K562 (cell line): ENCODE results near the gene RHEB. TPM values are rescaled to one million over a fixed set of nuclear protein-coding genes. Genes with fewer than 3 reads are reported as not detected.

Experiments used
- ATAC-seq: fragments of 200-7000 bp; cut with Tn5 transposase; 3 replicates; pipeline ENCODE4 v1.9.1; 2020; ENCODE audit warnings: moderate library complexity
- BruUV-seq: library from RNA; stranded (reverse); fragments of 400-500 nt; replicated peaks from 2 replicates; lab custom pipeline; 2021; lab: Mats Ljungman, UMichigan
- CTCF ChIA-PET: fragments of 300-600 bp; formaldehyde crosslinking; extraction: SDS; loops from one replicate; lab custom pipeline; 2021; ENCODE audit warnings: low intra/inter-chr PET ratio; lab: Yijun Ruan, JAX
- POLR2A ChIA-PET: fragments of 300-600, 350-650 bp; sonication (Branson Sonifier 250); formaldehyde crosslinking; extraction: SDS; loops from one replicate; lab custom pipeline; 2021; ENCODE audit warnings: antibody characterized with exemption, inconsistent platforms; lab: Yijun Ruan, JAX
- DNase-seq, 4 experiments: peaks; one replicate each; pipeline versions ENCODE4 v3.0.0 to v3.0.0-alpha.2; 2011 to 2018; ENCODE audit warnings: low spot score in 3 of 4, mixed read lengths in 3 of 4; ENCODE audit errors: extremely low read depth in 1 of 4
- FAIRE-seq: peaks from 2 replicates; lab custom pipeline; 2011; peaks lifted over from hg19 to GRCh38; lab: Jason Lieb, UNC
- H2AFZ ChIP-seq: 2 replicates; pipeline ENCODE4 v1.6.0; 2011; ENCODE audit warnings: low read depth, low read length, control low read depth, inconsistent platforms
- H3K27ac ChIP-seq: fragments of 200-600 bp; 3 replicates; pipeline ENCODE4 v1.8.0; 2011; ENCODE audit warnings: low read depth, mild to moderate bottlenecking, control low read depth, inconsistent platforms, low read length, moderate library complexity, mixed read lengths; ENCODE audit errors: extremely low read depth
- H3K27me3 ChIP-seq, 2 experiments: fragments of 300-600 bp in 1 of 2; 2 replicates in 1 of 2; 3 replicates in 1 of 2; pipeline versions ENCODE4 v1.6.0 to v1.8.0; 2011; ENCODE audit warnings: inconsistent platforms in 2 of 2, low read length in 2 of 2, mild to moderate bottlenecking in 1 of 2, mixed read lengths in 1 of 2, moderate library complexity in 1 of 2; ENCODE audit not compliant: control insufficient read depth in 2 of 2, insufficient read depth in 2 of 2
- H3K36me3 ChIP-seq: fragments of 300-600 bp; 3 replicates; pipeline ENCODE4 v1.8.0; 2011; ENCODE audit warnings: mild to moderate bottlenecking, low read length, inconsistent platforms; ENCODE audit not compliant: control insufficient read depth, insufficient read depth
- H3K4me1 ChIP-seq, 2 experiments: fragments of 200-600 bp in 1 of 2; replicated peaks in 1 of 2; 2 replicates in 1 of 2; 3 replicates in 1 of 2; pipeline versions ENCODE4 v1.5.1 to v1.8.0; 2011; ENCODE audit warnings: inconsistent platforms in 2 of 2, low read length in 2 of 2, mild to moderate bottlenecking in 1 of 2, mixed read lengths in 1 of 2, moderate library complexity in 1 of 2; ENCODE audit not compliant: control insufficient read depth in 2 of 2, insufficient read depth in 2 of 2
- H3K4me2 ChIP-seq: 2 replicates; pipeline ENCODE4 v1.6.1; 2011; ENCODE audit warnings: low read length, control low read depth, inconsistent platforms, mixed read lengths; ENCODE audit not compliant: insufficient read depth
- H3K4me3 ChIP-seq: fragments of 200-600 bp; sonication (generic), shearing (Covaris generic); 2 replicates; pipeline ENCODE4 v1.5.1; 2016; ENCODE audit warnings: control low read depth, inconsistent platforms
- H3K79me2 ChIP-seq: fragments of 200-600 bp; 3 replicates; pipeline ENCODE4 v1.8.0; 2011; ENCODE audit warnings: low read length, inconsistent platforms; ENCODE audit not compliant: control insufficient read depth, insufficient read depth
- H3K9ac ChIP-seq, 2 experiments: 2 replicates each; pipeline versions ENCODE4 v1.6.0 to v1.6.1; 2011; ENCODE audit warnings: low read depth in 2 of 2, low read length in 2 of 2, control low read depth in 1 of 2, inconsistent platforms in 1 of 2, mild to moderate bottlenecking in 1 of 2, mixed read lengths in 1 of 2; ENCODE audit not compliant: insufficient read depth in 1 of 2
- H3K9me1 ChIP-seq: one replicate; pipeline ENCODE4 v1.6.0; 2011; ENCODE audit warnings: inconsistent platforms, mild to moderate bottlenecking, low read length, moderate library complexity; ENCODE audit not compliant: control insufficient read depth, insufficient read depth
- H3K9me3 ChIP-seq: replicated peaks from 2 replicates; pipeline ENCODE4 v1.5.1; 2011; ENCODE audit warnings: low read depth, low read length, inconsistent platforms; ENCODE audit not compliant: control insufficient read depth, insufficient read depth
- H4K20me1 ChIP-seq: replicated peaks from 2 replicates; pipeline ENCODE4 v1.6.1; 2011; ENCODE audit warnings: low read length, inconsistent platforms, mixed read lengths; ENCODE audit not compliant: control insufficient read depth, insufficient read depth
- GATA2 ChIP-seq: sonication (generic); formaldehyde crosslinking; IDR thresholded peaks from 2 replicates; pipeline ENCODE4 v1.4.0; 2020; ENCODE audit warnings: mild to moderate bottlenecking, missing genetic modification reagents
- HMG20B ChIP-seq: fragments of 250-450 bp; sonication (Bioruptor Pico); IDR thresholded peaks from 2 replicates; pipeline ENCODE4 v1.5.0; 2021; ENCODE audit warnings: mild to moderate bottlenecking
- MTA1 ChIP-seq: fragments of 450-650 bp; IDR thresholded peaks from 2 replicates; pipeline ENCODE4 v1.6.1; 2017; ENCODE audit warnings: borderline replicate concordance
- NELFE ChIP-seq: IDR thresholded peaks from 2 replicates; pipeline ENCODE4 v1.6.1; 2011; ENCODE audit warnings: mild to moderate bottlenecking; ENCODE audit not compliant: insufficient read depth, insufficient read length
- SMAD3 ChIP-seq: fragments of 450-650 bp; formaldehyde crosslinking; conservative IDR thresholded peaks from 2 replicates; pipeline ENCODE4 v1.4.0; 2020; ENCODE audit warnings: mild to moderate bottlenecking
- SP1 ChIP-seq: sonication (generic); formaldehyde crosslinking; IDR thresholded peaks from 2 replicates; pipeline ENCODE4 v1.8.1; 2022; ENCODE audit warnings: mild to moderate bottlenecking, missing genetic modification reagents
- TGIF2 ChIP-seq: sonication (generic); formaldehyde crosslinking; IDR thresholded peaks from 2 replicates; pipeline ENCODE4 v1.8.1; 2022; ENCODE audit warnings: mild to moderate bottlenecking, missing genetic modification reagents, moderate library complexity
- U2AF1 ChIP-seq: fragments of 200-400 bp; formaldehyde crosslinking; optimal IDR thresholded peaks from 2 replicates; pipeline ENCODE3; 2017; ENCODE audit warnings: mild to moderate bottlenecking, low read depth, low read length, moderate library complexity
- ZEB2 ChIP-seq: fragments of 450-650 bp; IDR thresholded peaks from 2 replicates; pipeline ENCODE4 v1.6.1; 2016
- ZNF146 ChIP-seq: IDR thresholded peaks from one replicate; pipeline ENCODE4 v1.6.1; 2018; ENCODE audit warnings: missing compliant biosample characterization; ENCODE audit not compliant: unreplicated experiment
- ZNF212 ChIP-seq: fragments of 450-650 bp; formaldehyde crosslinking; IDR thresholded peaks from 2 replicates; pipeline ENCODE4 v1.4.0; 2020; ENCODE audit warnings: mild to moderate bottlenecking
- ZNF311 ChIP-seq: fragments of 250-450 bp; sonication (Bioruptor Pico); IDR thresholded peaks from 2 replicates; pipeline ENCODE4 v1.4.0; 2020; ENCODE audit warnings: mild to moderate bottlenecking, moderate library complexity
- ZNF316 ChIP-seq: fragments of 450-650 bp; IDR thresholded peaks from 2 replicates; pipeline ENCODE4 v1.6.1; 2016
- ZNF764 ChIP-seq: fragments of 250-450 bp; sonication (Bioruptor Pico); IDR thresholded peaks from 2 replicates; pipeline ENCODE4 v1.4.0; 2020; ENCODE audit warnings: low read depth, mild to moderate bottlenecking, moderate library complexity
- WGBS: fragments of 100-300 bp; shearing (Covaris generic); methylation state at CpG from one replicate; pipeline ENCODE4 v1.1.6; 2016; ENCODE audit warnings: low coverage, mixed read lengths; ENCODE audit not compliant: insufficient coverage; ENCODE audit errors: missing lambda C conversion rate; 5-methylcytosine and 5-hydroxymethylcytosine counted together
- in situ Hi-C: fragments of 300-500 bp; cut with MboI; formaldehyde crosslinking; loops from 4 replicates; pipeline ENCODE4 v1.15.0; 2018; ENCODE audit warnings: inconsistent platforms, mixed read lengths
- intact Hi-C: fragments of 100-400 bp; cut with micrococcal nuclease; formaldehyde crosslinking; loops from 2 replicates; pipeline ENCODE4 v1.14.2; 2022
- polyA plus RNA-seq, 8 experiments: library from polyadenylated mRNA; depleted of rRNA in 4 of 8; stranded (reverse) in 5 of 8; unstranded in 3 of 8; fragments of >200 nt; fragmentation: Nextera tagmentation in 2 of 8; fragmentation: Illumina TruSeq in 1 of 8; extraction: Ambion mirVana in 2 of 8; extraction: Trizol in 1 of 8; gene quantifications; 2 replicates each; pipeline versions ENCODE4 v1.2.1 to v1.2.3, GENCODE V29; 2011 to 2014; ENCODE audit warnings: inconsistent platforms in 1 of 8, missing spikeins in 1 of 8
- total RNA-seq, 7 experiments: library from RNA; depleted of rRNA in 6 of 7; stranded (reverse); fragments of >200 nt in 6 of 7; fragmentation: Illumina TruSeq in 2 of 7; extraction: Trizol in 2 of 7; gene quantifications; 2 replicates each; pipeline versions ENCODE4 v1.2.1 to v1.2.3, GENCODE V29; 2011 to 2021; ENCODE audit warnings: low replicate concordance in 1 of 7
- TF ChIP-seq, protein P1 (sequence below): IDR thresholded peaks from 2 replicates; pipeline ENCODE4 v1.6.1; 2011; ENCODE audit not compliant: insufficient read length; ENCODE audit errors: extremely low read depth
- TF ChIP-seq, protein P2 (sequence below): conservative IDR thresholded peaks from 2 replicates; pipeline ENCODE4 v1.6.1; 2011; ENCODE audit warnings: low read depth, mild to moderate bottlenecking, low read length; ENCODE audit not compliant: control insufficient read depth
- TF ChIP-seq, protein P3 (sequence below): fragments of 450-650 bp; IDR thresholded peaks from 2 replicates; pipeline ENCODE4 v1.6.1; 2018; ENCODE audit not compliant: partially characterized antibody

The RHEB gene
- total and polyA plus RNA-seq, 9 of the 15 experiments (the other 6 are each of a cell fraction or from before 2014, with no cell fraction given), result 28.5 to 249 (median 182) TPM

DNA sequence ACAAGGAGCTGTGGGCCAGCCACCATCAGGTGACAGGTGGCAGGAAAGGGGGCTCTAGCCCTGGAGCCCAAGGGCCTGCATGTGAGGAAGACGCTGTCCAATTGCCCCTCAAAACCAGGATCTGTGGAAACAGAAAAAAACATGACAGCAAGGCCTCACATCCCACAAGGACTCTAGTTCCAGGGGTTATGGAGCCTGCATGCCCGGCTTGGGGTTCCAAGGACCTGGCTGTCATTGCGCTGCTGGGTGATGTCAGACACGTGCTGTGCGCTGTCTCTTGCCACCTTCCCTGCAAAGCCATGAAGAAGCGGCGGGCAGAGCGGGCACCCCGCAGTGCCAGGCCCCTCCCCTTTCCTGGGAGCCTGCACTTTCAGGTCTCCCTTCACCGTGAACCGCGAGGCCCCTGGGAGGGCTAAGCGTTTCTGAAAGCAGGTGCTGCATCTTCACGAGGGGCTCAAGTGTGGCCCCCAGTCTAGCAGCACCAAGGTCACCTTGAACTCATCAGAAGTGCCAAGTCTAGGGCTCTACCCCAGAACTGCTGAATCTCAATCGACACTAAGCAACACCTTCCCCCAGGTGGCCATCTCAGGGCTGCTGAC is 64.7 kb downstream of the RHEB start (continued):
- TF ChIP-seq TGIF2 (no peak), NELFE (no peak), ZNF212 (CRISPR knock-in tag) (no peak)
- TF ChIP-seq, protein P1, sequence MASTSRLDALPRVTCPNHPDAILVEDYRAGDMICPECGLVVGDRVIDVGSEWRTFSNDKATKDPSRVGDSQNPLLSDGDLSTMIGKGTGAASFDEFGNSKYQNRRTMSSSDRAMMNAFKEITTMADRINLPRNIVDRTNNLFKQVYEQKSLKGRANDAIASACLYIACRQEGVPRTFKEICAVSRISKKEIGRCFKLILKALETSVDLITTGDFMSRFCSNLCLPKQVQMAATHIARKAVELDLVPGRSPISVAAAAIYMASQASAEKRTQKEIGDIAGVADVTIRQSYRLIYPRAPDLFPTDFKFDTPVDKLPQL, result no peak
- TF ChIP-seq, protein P2, sequence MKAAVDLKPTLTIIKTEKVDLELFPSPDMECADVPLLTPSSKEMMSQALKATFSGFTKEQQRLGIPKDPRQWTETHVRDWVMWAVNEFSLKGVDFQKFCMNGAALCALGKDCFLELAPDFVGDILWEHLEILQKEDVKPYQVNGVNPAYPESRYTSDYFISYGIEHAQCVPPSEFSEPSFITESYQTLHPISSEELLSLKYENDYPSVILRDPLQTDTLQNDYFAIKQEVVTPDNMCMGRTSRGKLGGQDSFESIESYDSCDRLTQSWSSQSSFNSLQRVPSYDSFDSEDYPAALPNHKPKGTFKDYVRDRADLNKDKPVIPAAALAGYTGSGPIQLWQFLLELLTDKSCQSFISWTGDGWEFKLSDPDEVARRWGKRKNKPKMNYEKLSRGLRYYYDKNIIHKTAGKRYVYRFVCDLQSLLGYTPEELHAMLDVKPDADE, result no peak

DNA sequence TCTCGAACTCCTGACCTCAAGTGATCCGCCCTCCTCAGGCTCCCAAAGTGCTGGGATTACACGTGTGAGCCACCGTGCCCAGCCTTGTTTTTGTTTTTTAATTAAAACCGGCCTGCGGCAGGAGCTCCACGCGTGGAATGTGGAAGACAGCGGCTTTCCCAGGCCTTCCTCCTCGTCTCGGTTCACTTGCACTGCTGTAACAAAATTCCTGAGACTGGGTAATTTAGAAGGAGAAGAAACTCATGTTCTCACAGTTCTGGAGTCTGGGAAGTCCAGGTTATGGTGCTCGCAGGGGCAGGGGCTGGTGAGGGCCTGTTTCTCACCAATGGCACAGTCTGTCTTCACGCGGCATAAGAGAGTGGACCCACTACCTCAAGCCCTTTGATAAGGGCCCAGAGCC is 65.4 kb downstream of the RHEB start:
- H3K4me2 ChIP-seq, result no peak overlapping the region
- ChIA-PET CTCF (no interaction called here), POLR2A (interaction anchor here (1.6 kb wide), 1 partner anchor 55 kb away, joined by 3 read pairs; no protein-coding TSS in a partner anchor)
- no peak for FAIRE-seq
- ATAC-seq, result no peak
- no peak overlapping the region for H3K27ac ChIP-seq
- H3K9me1 ChIP-seq, result no peaks in the 10 kb centered on the region
- H3K9me3 ChIP-seq, result no peaks in the 10 kb centered on the region
- no TSS peak for BruUV-seq
- peaks cover 6% of the 10 kb centered on the region; the same call in 1 of the 2 replicates for H4K20me1 ChIP-seq
- no peaks in the 10 kb centered on the region for H3K79me2 ChIP-seq
- DNase-seq, result no peak
- intact Hi-C loops, result loop anchor here (5.0 kb wide), 1 partner anchor 303 kb away; no protein-coding TSS in a partner anchor
- no peak overlapping the region for H2AFZ ChIP-seq
- peaks cover 68 to 86% of the 10 kb centered on the region in 2 experiments for H3K27me3 ChIP-seq
- H3K9ac ChIP-seq, result 0 out of 4 replicates have a peak overlapping the region, but pooled peaks of 1 of the 2 experiments have one; percentile 4
- H3K4me3 ChIP-seq, result no peak overlapping the region
- H3K4me1 ChIP-seq, result peaks cover 0 to 18% of the 10 kb centered on the region in 2 experiments; a peak in 1 of 5 replicates
- 42% methylated on average over 14 of the region's 14 CpGs for WGBS
- in situ Hi-C loops, result no loop called here
- H3K36me3 ChIP-seq, result no peaks in the 10 kb centered on the region
- TF ChIP-seq, protein P3, sequence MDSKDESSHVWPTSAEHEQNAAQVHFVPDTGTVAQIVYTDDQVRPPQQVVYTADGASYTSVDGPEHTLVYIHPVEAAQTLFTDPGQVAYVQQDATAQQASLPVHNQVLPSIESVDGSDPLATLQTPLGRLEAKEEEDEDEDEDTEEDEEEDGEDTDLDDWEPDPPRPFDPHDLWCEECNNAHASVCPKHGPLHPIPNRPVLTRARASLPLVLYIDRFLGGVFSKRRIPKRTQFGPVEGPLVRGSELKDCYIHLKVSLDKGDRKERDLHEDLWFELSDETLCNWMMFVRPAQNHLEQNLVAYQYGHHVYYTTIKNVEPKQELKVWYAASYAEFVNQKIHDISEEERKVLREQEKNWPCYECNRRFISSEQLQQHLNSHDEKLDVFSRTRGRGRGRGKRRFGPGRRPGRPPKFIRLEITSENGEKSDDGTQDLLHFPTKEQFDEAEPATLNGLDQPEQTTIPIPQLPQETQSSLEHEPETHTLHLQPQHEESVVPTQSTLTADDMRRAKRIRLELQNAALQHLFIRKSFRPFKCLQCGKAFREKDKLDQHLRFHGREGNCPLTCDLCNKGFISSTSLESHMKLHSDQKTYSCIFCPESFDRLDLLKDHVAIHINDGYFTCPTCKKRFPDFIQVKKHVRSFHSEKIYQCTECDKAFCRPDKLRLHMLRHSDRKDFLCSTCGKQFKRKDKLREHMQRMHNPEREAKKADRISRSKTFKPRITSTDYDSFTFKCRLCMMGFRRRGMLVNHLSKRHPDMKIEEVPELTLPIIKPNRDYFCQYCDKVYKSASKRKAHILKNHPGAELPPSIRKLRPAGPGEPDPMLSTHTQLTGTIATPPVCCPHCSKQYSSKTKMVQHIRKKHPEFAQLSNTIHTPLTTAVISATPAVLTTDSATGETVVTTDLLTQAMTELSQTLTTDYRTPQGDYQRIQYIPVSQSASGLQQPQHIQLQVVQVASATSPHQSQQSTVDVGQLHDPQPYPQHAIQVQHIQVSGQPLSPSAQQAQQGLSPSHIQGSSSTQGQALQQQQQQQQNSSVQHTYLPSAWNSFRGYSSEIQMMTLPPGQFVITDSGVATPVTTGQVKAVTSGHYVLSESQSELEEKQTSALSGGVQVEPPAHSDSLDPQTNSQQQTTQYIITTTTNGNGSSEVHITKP, result no peak
- TF ChIP-seq ZNF316 (no peak), ZNF311 (CRISPR knock-in tag) (no peak), MTA1 (no peak), U2AF1 (no peak), HMG20B (CRISPR knock-in tag) (no peak), SP1 (no peak), ZEB2 (no peak), NELFE (no peak), ZNF146 (CRISPR knock-in tag) (no peak), GATA2 (CRISPR knock-in tag) (no peak), ZNF764 (CRISPR knock-in tag) (no peak), SMAD3 (CRISPR knock-in tag) (no peak)
